GM21367 (cell line): ENCODE data around the gene WLS.

Experiments used
- ATAC-seq: cut with Tn5 transposase; IDR thresholded peaks from one replicate; pipeline ENCODE4 v1.9.1; 2021; ENCODE audit not compliant: unreplicated experiment

WLS gene

DNA sequence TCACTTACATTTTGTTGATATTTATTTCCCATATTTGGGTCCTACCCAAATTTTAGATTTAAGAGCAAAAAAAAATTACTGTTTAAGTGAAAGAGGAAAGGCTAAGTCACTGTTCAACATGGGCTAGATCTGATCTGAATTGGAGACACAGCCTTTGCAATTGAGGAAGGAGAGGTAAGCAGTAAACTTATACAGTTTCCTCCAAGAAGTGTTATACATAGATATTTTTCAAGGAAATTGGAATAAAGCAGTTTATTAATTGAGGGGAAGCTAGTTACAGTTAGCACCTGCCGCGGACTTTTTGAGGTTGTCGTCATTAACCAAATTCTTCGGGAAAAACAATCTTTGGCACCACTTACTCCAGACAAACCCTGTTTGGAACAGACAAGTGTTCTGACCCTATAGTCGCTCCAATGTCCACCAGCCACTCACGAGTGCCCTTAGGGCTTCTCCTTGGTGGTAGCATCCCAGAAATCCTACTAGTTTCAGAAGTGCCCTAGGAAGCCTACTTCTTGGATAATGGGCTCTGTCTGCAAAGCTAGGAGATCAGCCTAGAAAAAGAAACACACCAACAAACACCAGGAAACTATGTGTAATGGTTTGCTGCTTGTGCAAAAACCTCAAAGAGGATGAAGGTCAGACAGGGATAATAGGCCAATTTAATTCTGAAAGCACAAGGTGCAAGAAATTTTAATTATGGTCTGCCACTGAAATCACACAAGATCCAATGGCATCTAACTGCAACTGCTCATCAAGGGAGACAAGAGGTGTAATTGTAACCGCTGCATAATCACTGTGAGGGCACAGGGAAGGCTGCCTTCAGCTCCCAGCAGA is 2.5 kb downstream of the WLS start:
- ATAC-seq = no peak

DNA sequence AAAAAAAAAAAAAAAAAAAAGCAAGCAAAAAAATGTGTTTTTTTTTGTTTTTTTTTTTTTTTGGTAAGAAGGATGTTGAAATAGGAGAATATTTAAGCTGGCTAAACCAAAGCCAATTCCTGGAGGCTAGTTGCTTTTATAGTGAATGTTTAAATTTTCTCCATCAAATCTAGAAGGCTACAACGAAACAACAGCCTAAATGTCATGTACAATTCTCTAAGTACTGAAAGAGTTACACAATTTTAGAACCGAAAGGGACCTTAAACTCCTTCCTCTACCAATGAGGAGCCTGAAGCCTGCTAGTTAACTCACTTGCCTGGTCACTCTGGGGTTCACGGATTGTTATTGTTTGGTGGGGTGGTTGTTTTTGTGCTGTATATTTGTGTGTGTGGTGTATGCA is 3.5 kb downstream of the WLS start:
- no peak for ATAC-seq

DNA sequence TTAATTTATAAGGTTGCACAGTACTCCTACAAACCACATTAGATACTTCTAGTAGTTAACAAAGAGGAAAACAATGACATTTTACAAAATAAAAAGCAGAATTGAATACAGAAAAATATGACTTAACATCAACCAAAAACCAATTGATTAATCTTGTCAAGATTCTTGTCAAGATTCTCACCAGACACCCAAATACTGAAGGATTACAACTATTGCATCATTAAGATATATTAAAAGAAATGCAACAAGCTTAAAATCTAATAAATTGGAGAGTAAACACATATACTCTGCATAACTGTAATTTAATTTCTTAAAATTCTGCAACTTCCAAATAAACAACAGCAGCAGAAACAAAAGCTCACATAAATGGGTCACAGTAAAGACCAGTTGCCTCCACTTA is 4.7 kb downstream of the WLS start:
- no peak for ATAC-seq

DNA sequence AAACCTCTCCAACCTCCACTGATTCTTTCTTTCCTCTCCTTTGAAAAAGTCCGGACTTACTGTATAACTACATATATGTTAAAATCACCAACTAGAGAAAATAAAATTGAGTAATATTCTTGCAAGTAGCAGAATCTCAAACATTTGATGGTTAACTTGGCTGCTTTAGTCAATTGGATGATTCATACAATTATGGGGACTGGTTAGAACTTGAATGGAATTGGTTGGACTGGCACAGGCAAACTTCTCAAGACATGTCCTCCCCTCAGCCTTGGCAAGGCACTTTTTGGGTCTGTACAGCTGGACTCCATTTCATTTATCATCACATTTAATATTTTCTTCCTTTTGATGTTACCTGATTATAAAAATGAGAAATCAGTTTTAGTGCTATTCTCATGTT is 6.5 kb downstream of the WLS start:
- ATAC-seq = no peak

DNA sequence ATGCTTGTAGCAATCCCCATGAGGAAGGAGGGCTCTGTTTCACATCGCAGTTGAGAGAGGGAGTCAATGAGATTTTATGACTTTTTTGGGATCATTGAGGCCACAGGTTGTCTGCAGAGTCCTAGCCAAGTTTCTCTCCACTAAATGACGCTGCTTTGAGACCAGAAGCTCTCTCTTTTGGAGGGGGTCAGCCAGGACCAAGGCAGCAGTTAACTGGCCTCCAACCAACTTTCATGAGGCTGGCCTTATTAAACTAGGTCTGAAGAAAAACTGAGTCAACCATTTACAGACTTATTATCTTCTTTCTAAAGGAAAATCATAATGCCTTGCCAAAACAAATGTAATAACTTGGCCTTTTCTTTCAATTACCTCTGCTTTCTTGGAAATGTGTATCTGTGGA is 8.6 kb downstream of the WLS start:
- ATAC-seq = no peak

DNA sequence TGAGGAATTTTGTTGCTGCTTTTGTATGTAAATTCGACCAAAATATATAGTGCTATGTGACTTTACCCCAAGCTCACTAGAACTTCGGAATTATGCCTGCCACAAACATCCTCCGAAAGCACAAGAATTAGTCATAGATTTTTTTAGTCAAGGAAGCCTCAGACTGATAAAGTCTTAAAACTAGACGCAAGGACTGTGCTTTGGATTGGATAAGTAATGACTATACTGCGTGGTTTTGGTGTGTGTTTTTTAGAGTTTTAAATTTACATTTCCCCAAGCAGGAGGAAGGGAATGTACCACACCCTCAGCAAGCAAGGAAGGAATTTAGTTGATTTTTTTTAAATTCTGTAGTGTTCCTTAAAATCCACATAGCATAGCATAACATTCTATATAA is 10.3 kb downstream of the WLS start:
- no peak for ATAC-seq

DNA sequence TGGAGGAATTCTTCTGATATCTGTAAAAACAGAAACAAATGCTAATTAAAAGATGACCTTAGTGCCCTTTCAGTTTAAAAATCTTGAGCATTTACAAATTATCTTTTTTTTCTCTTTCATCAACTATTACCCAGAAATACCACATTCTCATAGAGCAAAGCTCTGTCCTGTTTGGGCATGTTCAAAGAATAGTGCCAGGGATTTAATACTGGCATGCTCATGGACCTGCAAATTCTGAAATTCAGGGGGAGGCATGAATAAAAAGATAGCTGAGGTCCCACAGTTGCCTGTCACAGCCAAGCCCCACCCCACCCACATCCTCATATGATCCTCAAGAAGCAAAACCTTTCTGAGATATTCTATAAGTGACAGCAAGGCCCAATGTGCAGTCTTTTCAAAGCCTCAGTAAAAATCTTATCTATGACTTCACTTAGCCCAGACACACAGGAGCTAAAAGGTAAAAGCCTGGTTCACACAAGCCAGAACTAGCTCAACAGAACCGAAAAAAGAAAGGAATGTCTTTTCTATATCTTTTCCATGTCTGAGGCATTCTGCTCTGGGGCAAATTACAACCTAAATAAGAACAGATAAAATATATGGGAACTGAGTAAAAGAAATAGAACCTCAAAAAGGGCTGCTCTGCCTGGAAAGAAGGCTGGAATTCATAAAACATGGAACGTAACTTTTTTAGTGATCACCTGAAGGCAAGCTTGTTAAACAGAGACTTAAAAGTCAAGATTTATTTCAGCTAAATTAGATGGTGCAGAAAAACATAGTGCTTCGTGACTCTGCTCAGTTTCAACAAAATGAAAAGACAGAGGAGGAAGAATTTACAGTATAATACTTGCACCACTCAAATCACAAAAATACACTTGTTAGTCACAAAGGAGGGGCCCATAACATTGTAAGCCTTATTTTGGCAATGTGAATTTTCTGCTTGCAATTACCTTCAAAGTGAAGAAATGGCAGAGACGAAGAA is 11.0 kb downstream of the WLS start:
- no peak for ATAC-seq

DNA sequence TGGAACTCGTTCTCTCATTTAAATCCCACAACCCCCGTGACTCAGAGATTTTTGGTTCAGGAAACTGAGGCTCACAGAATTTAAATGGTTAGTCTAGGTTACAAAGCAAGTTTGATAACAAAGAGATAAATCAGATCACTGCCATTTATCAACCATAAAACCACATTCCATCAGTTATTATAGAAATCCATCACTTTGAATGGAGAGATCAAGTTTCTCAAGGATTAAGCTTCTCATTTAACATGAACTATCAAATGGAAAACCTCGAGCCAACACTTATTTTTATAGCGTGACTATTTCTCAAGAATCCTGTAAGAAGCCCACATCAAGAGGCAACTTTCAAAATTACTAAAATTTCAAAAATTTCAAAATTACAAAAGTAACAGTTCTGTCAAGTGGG is 11.9 kb downstream of the WLS start:
- no peak for ATAC-seq

DNA sequence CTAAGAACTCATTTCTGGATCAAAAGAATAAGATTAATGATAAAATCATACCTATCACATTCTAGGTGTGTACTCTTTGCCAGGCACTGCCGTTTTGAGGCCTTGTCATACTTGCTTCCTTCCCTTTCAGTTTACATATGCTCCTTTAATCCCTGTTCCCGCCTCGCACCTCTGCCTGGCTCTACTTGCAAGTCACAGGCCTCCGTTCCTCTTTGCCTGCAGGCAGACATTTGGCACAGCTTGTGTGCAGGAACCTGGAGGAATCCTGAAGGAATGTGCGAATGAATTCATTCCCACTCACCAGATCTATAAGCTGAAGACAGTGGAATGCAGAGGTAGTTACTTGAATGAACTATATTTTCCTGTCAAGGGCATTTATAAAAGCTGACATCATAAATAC is 13.8 kb downstream of the WLS start:
- no peak for ATAC-seq

DNA sequence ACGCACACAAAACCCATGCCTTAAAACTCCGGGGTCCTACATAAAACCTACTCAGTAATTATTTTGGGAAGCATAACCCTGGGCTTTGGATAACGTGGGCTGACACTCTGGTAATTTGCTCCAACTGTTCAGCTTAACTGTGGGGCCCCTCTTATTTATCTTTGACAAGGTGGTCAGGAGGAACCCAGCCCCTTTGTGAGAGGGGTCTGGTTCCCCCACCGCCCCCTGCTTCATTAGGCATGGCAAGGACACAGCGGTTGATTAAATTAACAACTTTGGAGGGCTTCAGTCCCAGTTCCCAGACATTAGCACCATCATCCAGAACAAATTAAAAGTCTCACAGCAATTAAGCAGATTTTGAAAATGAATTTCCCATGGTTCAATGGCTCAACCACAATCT is 14.7 kb downstream of the WLS start:
- no peak for ATAC-seq

DNA sequence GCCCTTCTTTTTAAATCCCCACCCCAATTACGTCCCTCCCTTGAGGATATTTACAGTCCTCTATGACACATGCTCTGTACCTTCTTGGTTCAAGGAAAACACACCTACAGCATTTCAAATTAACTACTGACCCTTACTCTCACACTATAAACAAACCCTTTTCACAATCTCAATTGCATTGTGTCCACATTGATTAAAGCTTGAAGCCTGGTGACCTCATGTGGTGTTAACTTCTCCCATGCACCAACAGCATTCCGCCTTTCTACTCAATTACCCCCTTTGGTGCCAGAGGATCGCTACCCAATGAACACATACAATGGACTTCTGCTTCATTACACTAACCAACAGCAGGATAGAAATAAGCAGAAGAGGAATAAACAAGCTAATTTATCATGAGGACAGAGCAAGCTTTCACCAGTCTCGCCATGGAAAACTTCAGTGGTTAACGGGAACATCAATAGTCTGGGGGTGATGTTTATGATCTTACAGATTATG is 15.2 kb downstream of the WLS start:
- ATAC-seq = no peak

DNA sequence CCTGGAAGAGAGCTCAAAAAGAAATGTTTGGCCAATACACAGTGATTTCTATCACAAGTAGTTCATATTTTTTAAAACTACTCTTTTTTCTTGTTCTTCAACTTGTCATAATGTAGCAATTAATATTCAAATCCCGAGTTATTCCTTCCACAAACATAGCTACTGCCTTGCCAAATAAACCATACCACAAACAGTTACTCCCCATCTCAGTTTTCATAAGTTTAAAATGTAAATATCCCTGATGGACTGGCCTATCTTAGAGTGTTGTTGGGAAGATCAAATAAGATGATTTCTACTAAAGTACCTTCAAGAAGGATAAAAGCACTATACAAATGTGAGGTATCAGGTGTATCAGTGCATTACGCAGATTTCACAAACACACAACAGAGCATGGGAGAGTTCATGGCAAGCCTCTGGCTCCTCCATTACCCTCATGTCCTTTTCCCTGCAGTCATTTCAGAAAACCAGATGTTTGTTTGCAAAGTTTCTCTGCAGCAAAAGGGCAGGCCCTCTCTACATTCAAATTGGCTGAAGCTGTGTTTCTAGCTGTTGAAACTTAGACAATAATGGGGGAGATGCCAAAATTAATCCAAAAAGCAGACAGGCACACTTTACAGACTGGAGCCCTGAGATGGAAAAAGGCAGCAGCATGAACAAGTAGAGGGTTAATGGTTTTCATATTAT is 16.1 kb downstream of the WLS start:
- ATAC-seq = no peak

DNA sequence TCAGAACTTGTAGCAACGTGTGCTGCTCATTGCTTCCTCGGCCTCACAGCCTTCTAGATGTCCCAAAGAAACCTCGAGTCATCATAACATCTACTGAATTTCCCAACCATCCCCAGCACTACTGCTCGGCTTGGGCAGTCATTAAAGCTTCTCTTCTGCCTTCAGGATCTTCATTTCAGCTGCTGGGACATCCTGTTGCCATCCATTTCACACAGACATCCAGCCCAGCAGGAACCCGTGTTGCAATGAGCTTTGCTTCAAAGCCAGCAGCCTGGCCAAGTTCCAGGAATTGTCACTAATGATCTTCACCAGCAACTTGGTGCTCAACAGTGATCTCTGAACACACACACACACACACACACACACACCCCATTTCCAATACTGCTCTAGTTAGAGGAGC is 18.5 kb downstream of the WLS start:
- no peak for ATAC-seq

DNA sequence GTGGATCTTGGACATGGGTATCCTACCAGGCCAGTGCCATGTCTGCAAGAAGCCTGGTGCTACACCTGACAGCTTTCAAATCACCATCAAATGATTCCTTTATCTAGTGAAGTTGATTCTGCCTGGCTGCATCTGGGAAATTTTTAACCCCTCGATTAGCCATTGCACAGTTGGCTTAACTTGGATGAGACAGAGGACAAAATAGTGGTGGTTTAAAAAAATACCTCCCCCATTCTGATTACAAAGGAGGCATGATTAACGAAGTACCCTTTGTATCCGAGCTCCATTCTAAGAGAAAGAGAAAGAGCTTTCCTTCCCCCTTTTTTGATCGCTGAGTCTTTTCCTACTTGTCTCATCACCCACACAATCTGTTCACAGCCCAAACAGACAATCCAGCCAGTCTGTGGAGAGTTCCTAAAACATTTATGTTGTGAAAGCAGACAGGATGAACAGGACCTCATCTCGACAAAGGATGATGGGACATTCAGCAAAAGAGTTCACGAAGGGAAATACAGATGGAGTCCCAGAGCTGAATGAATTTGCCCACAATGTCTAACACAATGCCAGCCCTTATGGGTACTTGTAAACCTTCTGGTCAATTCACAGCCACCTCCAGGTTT is 20.5 kb downstream of the WLS start:
- ATAC-seq = no peak

DNA sequence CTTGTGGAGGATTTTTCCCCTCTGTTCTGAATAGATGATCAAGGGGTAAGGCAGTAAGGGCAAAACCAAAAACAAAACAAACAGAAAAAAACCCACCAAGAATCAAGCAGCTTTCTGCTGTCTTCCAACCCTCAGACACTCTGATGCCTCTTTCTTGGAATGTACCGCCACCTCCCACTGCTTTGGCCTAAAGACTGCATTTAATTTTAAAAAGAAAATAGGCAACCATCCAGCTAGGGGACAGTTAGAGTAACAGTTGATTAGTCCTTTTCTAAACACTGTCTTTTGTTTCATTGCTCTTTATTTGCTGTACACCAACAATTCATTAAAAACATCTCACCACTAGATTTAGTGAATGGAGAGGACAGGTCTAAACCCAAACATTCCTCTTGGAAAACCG is 21.5 kb downstream of the WLS start:
- no peak for ATAC-seq

DNA sequence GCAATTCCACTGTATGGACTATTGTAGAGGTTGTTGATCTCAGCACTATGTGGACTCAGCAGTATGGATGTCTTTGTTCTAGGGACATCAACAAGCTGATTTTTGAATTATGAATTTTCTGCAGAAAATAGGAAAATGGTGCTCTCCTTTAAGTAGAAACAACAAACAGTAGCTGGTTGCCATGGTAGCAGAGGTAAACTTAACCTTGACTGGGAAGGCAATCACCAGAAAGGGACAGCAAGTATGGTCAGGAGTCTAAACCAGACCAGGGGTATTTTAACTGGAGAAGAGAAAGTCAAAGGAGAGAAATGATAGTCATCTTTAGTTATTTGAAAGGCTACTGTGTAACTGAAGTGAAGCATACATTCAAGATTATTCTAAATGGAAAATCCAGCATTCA is 22.3 kb downstream of the WLS start:
- ATAC-seq = no peak

DNA sequence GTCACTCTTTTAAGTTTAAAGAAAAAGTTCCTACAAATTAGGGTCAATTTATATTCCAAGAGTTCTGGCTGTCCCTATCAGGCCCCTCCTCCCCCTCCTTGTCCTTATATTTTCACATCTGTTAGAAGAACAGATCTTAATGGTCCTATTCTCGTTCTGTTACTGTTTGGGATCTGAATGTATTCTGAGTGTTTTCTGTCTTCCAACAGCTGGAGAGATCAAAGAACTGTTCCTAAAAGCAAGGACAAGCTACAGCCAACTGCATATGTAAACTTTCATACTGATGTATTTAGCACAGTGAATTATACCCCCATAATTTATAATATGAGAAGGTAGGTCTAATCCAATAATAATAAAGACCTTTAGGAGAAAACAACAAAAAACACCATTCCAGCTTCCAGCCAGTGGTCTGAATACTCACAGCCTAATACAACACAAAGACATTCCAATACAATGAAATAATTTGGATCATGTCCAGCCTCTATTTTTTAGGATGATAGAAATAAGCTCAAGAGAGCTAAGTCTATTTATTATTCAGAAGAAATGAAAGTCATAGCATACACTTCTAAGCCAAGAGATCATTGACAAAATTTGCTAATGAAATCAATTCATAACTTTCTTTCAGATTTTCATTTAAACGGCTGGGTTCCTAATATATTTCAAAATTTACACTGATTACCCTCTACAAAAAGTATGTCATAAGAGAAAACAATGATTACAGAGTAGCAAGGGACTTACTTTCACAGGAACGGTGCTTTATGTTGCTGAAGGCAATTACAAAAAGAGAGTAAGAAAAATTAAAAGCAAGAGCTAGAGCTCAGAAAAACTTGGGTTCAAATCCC is 25.3 kb downstream of the WLS start:
- ATAC-seq = no peak

DNA sequence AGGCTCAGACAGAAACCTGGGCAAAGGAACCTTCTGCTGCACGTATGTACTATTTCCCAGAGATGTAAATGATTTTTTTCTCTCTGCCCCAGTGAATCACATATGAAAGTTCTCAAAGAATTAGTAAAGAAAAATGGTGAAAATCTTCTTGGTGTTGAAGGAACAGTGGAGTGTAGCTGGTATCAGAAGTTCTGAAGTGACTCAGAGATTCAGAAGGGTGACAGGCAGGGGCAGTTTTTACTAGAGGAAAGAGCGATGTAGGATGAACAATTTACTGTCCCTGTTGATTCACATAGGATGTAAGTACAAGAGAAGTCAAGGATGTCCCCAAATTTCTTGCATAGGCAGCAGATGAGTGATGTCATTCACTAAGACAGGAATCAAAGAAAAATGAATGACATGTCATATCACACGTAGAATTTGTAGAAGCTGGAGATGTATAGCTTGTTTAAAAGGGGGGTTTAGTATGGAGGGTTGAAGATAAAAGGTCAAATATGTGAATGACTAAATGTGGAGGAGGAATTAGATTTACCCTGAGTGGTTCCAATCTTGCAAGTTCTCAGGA is 26.4 kb downstream of the WLS start:
- ATAC-seq = no peak

DNA sequence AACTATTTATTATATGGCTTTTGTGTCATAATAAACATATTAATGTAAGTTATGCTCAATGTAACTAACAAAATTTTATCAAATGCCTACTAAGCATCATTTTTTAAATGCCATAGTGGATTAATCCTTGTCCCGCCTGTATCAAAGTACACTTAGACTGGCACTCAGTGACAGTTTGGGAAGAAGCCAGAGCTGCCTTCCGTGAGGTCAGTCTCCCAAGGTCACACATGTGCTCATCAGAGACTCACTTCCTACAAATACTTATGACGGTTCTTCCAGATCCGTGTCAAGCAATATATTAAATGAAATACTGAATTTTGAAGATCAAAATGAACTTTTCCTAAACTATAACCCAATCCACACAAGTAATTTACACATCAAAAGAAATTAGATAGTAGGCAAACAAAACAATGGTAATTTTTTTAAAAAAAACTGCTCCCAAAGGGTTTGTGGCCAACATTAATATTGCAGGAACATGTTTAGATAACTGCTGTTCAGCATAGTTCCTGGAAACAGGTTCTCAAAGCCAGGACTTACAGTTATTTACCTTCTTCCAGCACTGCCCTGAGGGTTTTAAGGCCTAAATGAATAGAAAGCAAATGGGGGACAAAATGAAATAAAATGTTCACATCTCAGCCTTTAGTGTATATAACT is 27.2 kb downstream of the WLS start:
- ATAC-seq = no peak
